Neural progenitor cell (in vitro differentiated cells): ENCODE results near the gene RNF217. TPM values are rescaled to one million over a fixed set of nuclear protein-coding genes. Genes with fewer than 3 reads are reported as not detected.

Experiments
- DNase-seq: peaks from one replicate; pipeline ENCODE4 v3.0.0-alpha.2; 2016; ENCODE audit warnings: low spot score
- H2AFZ ChIP-seq: fragments of 200-600 bp; sonication (generic); replicated peaks from 2 replicates; pipeline ENCODE4 v1.6.1; 2016; ENCODE audit warnings: antibody characterized with exemption
- H3F3A ChIP-seq: fragments of 200-600 bp; sonication (generic); 2 replicates; pipeline ENCODE4 v1.6.1; 2016; ENCODE audit warnings: antibody characterized with exemption, low read depth
- H3K27ac ChIP-seq: fragments of 200-600 bp; sonication (generic); 2 replicates; pipeline ENCODE4 v1.5.1; 2016; ENCODE audit warnings: mild to moderate bottlenecking
- H3K27me3 ChIP-seq: fragments of 200-600 bp; sonication (generic); 2 replicates; pipeline ENCODE4 v1.6.1; 2016; ENCODE audit warnings: mild to moderate bottlenecking, moderate library complexity
- H3K36me3 ChIP-seq: fragments of 200-600 bp; sonication (generic); 2 replicates; pipeline ENCODE4 v1.5.1; 2016
- H3K4me1 ChIP-seq: fragments of 200-600 bp; sonication (generic); 2 replicates; pipeline ENCODE4 v1.6.1; 2016; ENCODE audit warnings: mixed run types
- H3K4me2 ChIP-seq: fragments of 200-600 bp; sonication (generic); 2 replicates; pipeline ENCODE4 v1.6.1; 2016
- H3K4me3 ChIP-seq: fragments of 200-600 bp; sonication (generic); 2 replicates; pipeline ENCODE4 v1.5.1; 2016
- H3K79me2 ChIP-seq: fragments of 200-600 bp; sonication (generic); 2 replicates; pipeline ENCODE4 v1.6.1; 2016; ENCODE audit warnings: low read depth
- H3K9ac ChIP-seq: fragments of 200-600 bp; sonication (generic); 2 replicates; pipeline ENCODE4 v1.6.1; 2016
- H3K9me3 ChIP-seq: fragments of 200-600 bp; sonication (generic); 2 replicates; pipeline ENCODE4 v1.5.1; 2016; ENCODE audit warnings: low read depth
- H4K20me1 ChIP-seq: fragments of 200-600 bp; sonication (generic); 2 replicates; pipeline ENCODE4 v1.6.1; 2016; ENCODE audit warnings: low read depth
- H3K27ac Mint-ChIP-seq: 3 replicates; pipeline ENCODE4 v1.8.0; 2021; ENCODE audit warnings: mixed read lengths
- H3K27me3 Mint-ChIP-seq: 2 replicates; pipeline ENCODE4 v1.8.0; 2022; ENCODE audit warnings: low read depth, mild to moderate bottlenecking, inconsistent platforms, moderate library complexity, mixed read lengths; ENCODE audit not compliant: insufficient read depth
- H3K36me3 Mint-ChIP-seq: 3 replicates; pipeline ENCODE4 v1.8.0; 2021; ENCODE audit warnings: mixed read lengths
- H3K4me1 Mint-ChIP-seq: 3 replicates; pipeline ENCODE4 v1.8.0; 2021; ENCODE audit warnings: mixed read lengths
- H3K4me3 Mint-ChIP-seq: 3 replicates; pipeline ENCODE4 v1.8.0; 2021; ENCODE audit warnings: mild to moderate bottlenecking, moderate library complexity, mixed read lengths
- H3K9me3 Mint-ChIP-seq: 3 replicates; pipeline ENCODE4 v1.8.0; 2020; ENCODE audit warnings: mixed read lengths
- EZH2 ChIP-seq: fragments of 200-600 bp; sonication (generic); IDR thresholded peaks from 2 replicates; pipeline ENCODE4 v1.6.1; 2017; ENCODE audit warnings: antibody characterized with exemption, mild to moderate bottlenecking, moderate library complexity
- EZH2phosphoT487 ChIP-seq: fragments of 200-600 bp; sonication (generic); IDR thresholded peaks from 2 replicates; pipeline ENCODE4 v1.6.1; 2017; ENCODE audit warnings: antibody characterized with exemption
- total RNA-seq: library from RNA; depleted of rRNA; stranded (reverse); fragments of >200 nt; gene quantifications from 2 replicates; pipeline ENCODE4 v1.2.3, GENCODE V29; 2015; ENCODE audit warnings: low replicate concordance
- TF ChIP-seq, protein P1 (sequence below): fragments of 200-600 bp; sonication (generic); IDR thresholded peaks from 2 replicates; pipeline ENCODE4 v1.5.1; 2017; ENCODE audit warnings: antibody characterized with exemption, mild to moderate bottlenecking

Gene RNF217
- total RNA-seq, 1 donor from 2014 or later = 24.1 TPM

DNA sequence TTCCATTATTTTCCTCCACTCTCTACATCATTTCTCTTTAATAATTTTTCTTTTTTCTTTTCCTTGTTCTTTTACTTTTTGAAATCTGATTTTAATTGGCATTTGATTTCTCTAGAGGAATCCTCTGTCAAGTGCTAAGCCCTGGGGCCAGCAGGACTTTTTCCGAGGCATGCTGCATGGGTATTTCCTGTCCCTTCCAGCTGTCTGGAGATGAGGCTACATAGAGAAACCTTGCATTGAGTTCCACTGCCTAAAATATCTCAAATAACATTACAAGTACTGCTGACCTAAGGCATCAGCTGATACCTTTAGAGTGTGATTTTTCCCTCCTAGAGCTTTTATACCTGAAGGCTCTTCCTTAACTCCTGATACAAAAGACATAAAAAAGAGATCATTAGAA, 6.2 kb downstream of the RNF217 start:
- peaks cover 5% of the 10 kb centered on the region for H4K20me1 ChIP-seq
- peaks cover 46% of the 10 kb centered on the region for H3K79me2 ChIP-seq
- H3K27me3 ChIP-seq = no peaks in the 10 kb centered on the region
- H3K9ac ChIP-seq = no peak overlapping the region
- no peak overlapping the region for H2AFZ ChIP-seq
- peaks cover 8% of the 10 kb centered on the region for H3K4me1 ChIP-seq
- TF ChIP-seq EZH2 = no peak
- no peak for TF ChIP-seq EZH2phosphoT487
- TF ChIP-seq, protein P1, sequence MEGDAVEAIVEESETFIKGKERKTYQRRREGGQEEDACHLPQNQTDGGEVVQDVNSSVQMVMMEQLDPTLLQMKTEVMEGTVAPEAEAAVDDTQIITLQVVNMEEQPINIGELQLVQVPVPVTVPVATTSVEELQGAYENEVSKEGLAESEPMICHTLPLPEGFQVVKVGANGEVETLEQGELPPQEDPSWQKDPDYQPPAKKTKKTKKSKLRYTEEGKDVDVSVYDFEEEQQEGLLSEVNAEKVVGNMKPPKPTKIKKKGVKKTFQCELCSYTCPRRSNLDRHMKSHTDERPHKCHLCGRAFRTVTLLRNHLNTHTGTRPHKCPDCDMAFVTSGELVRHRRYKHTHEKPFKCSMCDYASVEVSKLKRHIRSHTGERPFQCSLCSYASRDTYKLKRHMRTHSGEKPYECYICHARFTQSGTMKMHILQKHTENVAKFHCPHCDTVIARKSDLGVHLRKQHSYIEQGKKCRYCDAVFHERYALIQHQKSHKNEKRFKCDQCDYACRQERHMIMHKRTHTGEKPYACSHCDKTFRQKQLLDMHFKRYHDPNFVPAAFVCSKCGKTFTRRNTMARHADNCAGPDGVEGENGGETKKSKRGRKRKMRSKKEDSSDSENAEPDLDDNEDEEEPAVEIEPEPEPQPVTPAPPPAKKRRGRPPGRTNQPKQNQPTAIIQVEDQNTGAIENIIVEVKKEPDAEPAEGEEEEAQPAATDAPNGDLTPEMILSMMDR = no peak
- H3K27ac ChIP-seq = no peak overlapping the region
- Mint-ChIP-seq H3K27me3 (no peaks in the 10 kb centered on the region), H3K36me3 (peaks cover 20% of the 10 kb centered on the region), H3K4me3 (no peak overlapping the region), H3K9me3 (no peaks in the 10 kb centered on the region), H3K4me1 (peaks cover 26% of the 10 kb centered on the region), H3K27ac (no peak overlapping the region)
- H3K4me2 ChIP-seq = no peak overlapping the region
- DNase-seq = no peak
- H3K4me3 ChIP-seq = no peak overlapping the region
- H3F3A ChIP-seq = peaks cover 5% of the 10 kb centered on the region
- H3K36me3 ChIP-seq = peaks cover 3% of the 10 kb centered on the region
- no peaks in the 10 kb centered on the region for H3K9me3 ChIP-seq

DNA sequence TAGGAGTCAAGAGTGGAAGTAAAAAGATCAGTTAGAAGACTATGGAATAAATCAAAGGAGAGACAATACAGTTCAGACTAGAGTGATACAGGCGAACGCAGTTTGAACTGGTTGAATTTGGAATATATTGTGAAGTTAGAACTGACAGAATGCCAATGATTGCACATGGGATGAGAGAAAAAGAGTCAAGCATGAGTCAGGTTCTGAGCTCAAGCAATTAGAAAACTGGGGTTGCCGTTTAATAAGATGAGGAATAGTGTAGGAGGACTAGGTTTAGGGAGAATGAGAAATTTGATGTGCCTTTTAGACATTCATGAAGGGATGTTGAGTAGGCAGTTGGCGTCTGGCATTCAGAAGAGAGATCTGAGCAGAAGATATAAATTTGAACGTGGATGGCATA, 8.0 kb downstream of the RNF217 start:
- H3K4me2 ChIP-seq = no peak overlapping the region
- no peak for DNase-seq
- H2AFZ ChIP-seq = no peak overlapping the region
- no peaks in the 10 kb centered on the region for H3K9me3 Mint-ChIP-seq
- no peaks in the 10 kb centered on the region for H3K9me3 ChIP-seq
- no peaks in the 10 kb centered on the region for H3K27me3 Mint-ChIP-seq
- no peaks in the 10 kb centered on the region for H3K27me3 ChIP-seq
- H3K36me3 ChIP-seq = peaks cover 3% of the 10 kb centered on the region
- H3F3A ChIP-seq = no peaks in the 10 kb centered on the region
- no peaks in the 10 kb centered on the region for H3K4me1 ChIP-seq
- TF ChIP-seq EZH2 = no peak
- peaks cover 37% of the 10 kb centered on the region for H3K79me2 ChIP-seq
- peaks cover 20% of the 10 kb centered on the region for H3K36me3 Mint-ChIP-seq
- no peak overlapping the region for H3K27ac Mint-ChIP-seq
- no peak overlapping the region for H3K27ac ChIP-seq
- no peak overlapping the region for H3K4me3 ChIP-seq
- H4K20me1 ChIP-seq = no peaks in the 10 kb centered on the region
- H3K4me3 Mint-ChIP-seq = no peak overlapping the region
- H3K9ac ChIP-seq = no peak overlapping the region
- peaks cover 9% of the 10 kb centered on the region for H3K4me1 Mint-ChIP-seq

DNA sequence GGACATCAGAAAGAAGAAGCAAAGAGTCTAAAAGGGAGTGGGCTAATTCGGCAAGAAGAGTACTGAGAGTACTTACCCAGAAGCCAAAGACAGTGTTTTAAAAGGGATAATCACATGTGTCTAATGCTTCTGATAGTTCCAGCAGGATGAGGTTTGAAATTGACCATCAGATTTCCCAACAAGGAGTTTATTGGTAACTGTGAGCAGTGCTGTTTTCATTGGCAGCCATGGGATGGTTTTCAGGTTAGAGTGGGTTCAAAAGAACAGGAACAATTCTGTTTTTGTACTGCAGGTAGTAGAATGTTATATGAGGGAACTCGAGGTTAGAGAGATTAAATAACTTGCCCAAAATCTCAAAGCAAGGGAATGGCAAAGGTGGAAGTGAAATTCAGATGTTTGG, 8.5 kb downstream of the RNF217 start:
- TF ChIP-seq, protein P1 = no peak
- TF ChIP-seq EZH2phosphoT487 (no peak), EZH2 (no peak)
- H3K27me3 ChIP-seq = no peaks in the 10 kb centered on the region
- H3K27ac ChIP-seq = no peak overlapping the region
- Mint-ChIP-seq H3K4me3 (no peak overlapping the region), H3K27ac (no peak overlapping the region), H3K4me1 (peaks cover 6% of the 10 kb centered on the region), H3K27me3 (no peaks in the 10 kb centered on the region), H3K9me3 (no peaks in the 10 kb centered on the region), H3K36me3 (peaks cover 18% of the 10 kb centered on the region)
- no peak overlapping the region for H3K4me3 ChIP-seq
- H3K4me1 ChIP-seq = no peaks in the 10 kb centered on the region
- peaks cover 37% of the 10 kb centered on the region for H3K79me2 ChIP-seq
- no peak overlapping the region for H2AFZ ChIP-seq
- H3K36me3 ChIP-seq = peaks cover 3% of the 10 kb centered on the region
- no peaks in the 10 kb centered on the region for H4K20me1 ChIP-seq
- H3F3A ChIP-seq = no peaks in the 10 kb centered on the region
- no peak overlapping the region for H3K9ac ChIP-seq
- no peak for DNase-seq
- H3K4me2 ChIP-seq = no peak overlapping the region
- H3K9me3 ChIP-seq = no peaks in the 10 kb centered on the region

DNA sequence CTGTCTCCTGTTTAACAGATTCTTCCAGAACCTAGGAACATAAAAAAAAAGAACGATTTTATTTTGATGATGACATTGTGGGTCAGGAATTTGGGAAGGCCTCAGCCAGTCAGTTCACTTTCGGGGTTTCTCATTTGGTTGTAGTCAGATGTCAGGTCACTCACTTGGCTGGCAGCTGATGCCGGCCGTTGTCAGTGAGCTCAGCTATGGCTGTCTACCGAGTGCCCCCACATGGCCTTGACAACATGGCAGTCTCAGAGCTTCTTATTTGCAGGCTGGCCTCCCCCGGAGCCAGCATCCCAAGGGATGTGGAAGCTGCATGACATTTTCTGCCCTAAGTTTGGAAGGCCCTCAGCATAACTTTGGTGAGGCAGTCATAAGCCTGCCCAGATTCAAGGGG, 11.5 kb downstream of the RNF217 start:
- Mint-ChIP-seq H3K9me3 (peaks cover 3% of the 10 kb centered on the region), H3K27me3 (no peaks in the 10 kb centered on the region), H3K36me3 (peaks cover 28% of the 10 kb centered on the region), H3K27ac (no peak overlapping the region), H3K4me3 (no peak overlapping the region), H3K4me1 (peaks cover 3% of the 10 kb centered on the region)
- Histone ChIP-seq H2AFZ (no peak overlapping the region), H3K9me3 (no peaks in the 10 kb centered on the region), H3K79me2 (peaks cover 25% of the 10 kb centered on the region), H4K20me1 (no peaks in the 10 kb centered on the region), H3K9ac (no peak overlapping the region), H3K36me3 (peaks cover 3% of the 10 kb centered on the region), H3F3A (no peaks in the 10 kb centered on the region), H3K27ac (no peak overlapping the region), H3K4me1 (peaks cover 1% of the 10 kb centered on the region), H3K27me3 (no peaks in the 10 kb centered on the region), H3K4me2 (no peak overlapping the region), H3K4me3 (no peak overlapping the region)
- no peak for DNase-seq
- TF ChIP-seq EZH2phosphoT487 (no peak), EZH2 (no peak)
- TF ChIP-seq, protein P1 = no peak
